HCT116 (cell line): ENCODE measurements around the gene ATP6V1A. TPM values are rescaled to one million over a fixed set of nuclear protein-coding genes. Genes with fewer than 3 reads are reported as not detected.

ENCODE experiments used
- ATAC-seq: fragments of 200-7000 bp; cut with Tn5 transposase; 2 replicates; pipeline ENCODE4 v1.9.1; 2020; ENCODE audit warnings: mild to moderate bottlenecking, moderate library complexity
- BruUV-seq: library from RNA; stranded (reverse); fragments of 400-500 nt; replicated peaks from 2 replicates; lab custom pipeline; 2021; lab: Mats Ljungman, UMichigan
- CTCF ChIA-PET: fragments of 300-600 bp; sonication (Branson Sonifier 250); formaldehyde crosslinking; loops from one replicate; lab custom pipeline; 2021; ENCODE audit warnings: antibody characterized with exemption; lab: Charles Lee
- POLR2A ChIA-PET: fragments of 300-600, 350-600 bp; sonication (Branson Sonifier 250); formaldehyde crosslinking; loops from one replicate; lab custom pipeline; 2021; ENCODE audit warnings: antibody characterized with exemption; lab: Charles Lee
- RAD21 ChIA-PET, 2 experiments: fragments of 300-600 bp; sonication (Branson Sonifier 250); formaldehyde crosslinking; loops; one replicate each; lab custom pipeline; 2023; ENCODE audit warnings: low total read pairs in 2 of 2; ENCODE audit not compliant: uncharacterized antibody in 2 of 2, unreplicated experiment in 2 of 2, low non-redundant PET in 1 of 2; lab: Charles Lee
- DNase-seq: peaks from one replicate; pipeline ENCODE4 v3.0.0-alpha.2; 2010; ENCODE audit warnings: low read depth, low spot score
- H2AFZ ChIP-seq: fragments of 200-600 bp; shearing (Covaris generic), sonication (generic); 2 replicates; pipeline ENCODE4 v1.6.1; 2017; ENCODE audit warnings: low read depth, mixed run types, mixed read lengths, antibody characterized with exemption, low read length; ENCODE audit not compliant: poor library complexity, severe bottlenecking
- H3K27ac ChIP-seq: 2 replicates; pipeline ENCODE4 v1.5.1; 2012; ENCODE audit warnings: low read depth, low read length
- H3K27me3 ChIP-seq: fragments of 200-600 bp; sonication (generic); 2 replicates; pipeline ENCODE4 v1.6.1; 2016; ENCODE audit warnings: mixed run types, low read length, mixed read lengths; ENCODE audit not compliant: insufficient read depth
- H3K36me3 ChIP-seq, 2 experiments: fragments of 200-500 bp in 1 of 2; fragments of 200-600 bp in 1 of 2; sonication (Bioruptor generic) in 1 of 2; sonication (generic) in 1 of 2; 2 replicates each; pipeline versions ENCODE4 v1.5.1 to v1.6.1; 2014 to 2016; ENCODE audit warnings: low read length in 2 of 2, inconsistent platforms in 1 of 2, mixed read lengths in 1 of 2, mixed run types in 1 of 2; ENCODE audit not compliant: insufficient read depth in 2 of 2, control insufficient read depth in 1 of 2
- H3K4me1 ChIP-seq, 2 experiments: fragments of 200-600 bp in 1 of 2; sonication (generic) in 1 of 2; 2 replicates each; pipeline versions ENCODE4 v1.5.1 to v1.6.1; 2012 to 2017; ENCODE audit warnings: low read length in 2 of 2, inconsistent platforms in 1 of 2, mild to moderate bottlenecking in 1 of 2, mixed read lengths in 1 of 2, mixed run types in 1 of 2, moderate library complexity in 1 of 2; ENCODE audit not compliant: insufficient read depth in 2 of 2, control insufficient read depth in 1 of 2
- H3K4me2 ChIP-seq: fragments of 200-600 bp; sonication (generic); 2 replicates; pipeline ENCODE4 v1.6.1; 2017; ENCODE audit warnings: mixed run types, low read length, mixed read lengths
- H3K4me3 ChIP-seq, 2 experiments: fragments of 200-600 bp in 1 of 2; sonication (generic) in 1 of 2; replicated peaks in 1 of 2; 2 replicates each; pipeline ENCODE4 v1.5.1; 2011 to 2016; ENCODE audit warnings: low read length in 2 of 2, control low read depth in 1 of 2, low read depth in 1 of 2, mild to moderate bottlenecking in 1 of 2, mixed read lengths in 1 of 2, mixed run types in 1 of 2
- H3K79me2 ChIP-seq: fragments of 200-600 bp; sonication (generic); 2 replicates; pipeline ENCODE4 v1.6.1; 2017; ENCODE audit warnings: mild to moderate bottlenecking, mixed run types, low read length, moderate library complexity, mixed read lengths; ENCODE audit not compliant: insufficient read depth
- H3K9ac ChIP-seq: fragments of 200-600 bp; sonication (generic); 2 replicates; pipeline ENCODE4 v1.6.1; 2016; ENCODE audit warnings: low read length, mixed read lengths
- H3K9me2 ChIP-seq: fragments of 200-600 bp; sonication (generic), shearing (Covaris generic); 2 replicates; pipeline ENCODE4 v1.6.1; 2017; ENCODE audit warnings: mixed run types, mild to moderate bottlenecking, moderate library complexity; ENCODE audit not compliant: insufficient read depth
- H3K9me3 ChIP-seq, 2 experiments: fragments of 200-500 bp in 1 of 2; fragments of 200-600 bp in 1 of 2; sonication (Bioruptor generic) in 1 of 2; sonication (generic) in 1 of 2; 2 replicates each; pipeline ENCODE4 v1.6.1; 2014 to 2017; ENCODE audit warnings: low read length in 2 of 2, mixed read lengths in 2 of 2, inconsistent platforms in 1 of 2, low read depth in 1 of 2, mild to moderate bottlenecking in 1 of 2, mixed run types in 1 of 2, moderate library complexity in 1 of 2; ENCODE audit not compliant: control insufficient read depth in 1 of 2, insufficient read depth in 1 of 2
- H4K20me1 ChIP-seq: fragments of 200-600 bp; sonication (generic), shearing (Covaris generic); 2 replicates; pipeline ENCODE4 v1.6.1; 2017; ENCODE audit warnings: mixed run types, mild to moderate bottlenecking, moderate library complexity; ENCODE audit not compliant: insufficient read depth
- EGR1 ChIP-seq: IDR thresholded peaks from 2 replicates; pipeline ENCODE4 v1.6.1; 2012; ENCODE audit warnings: low read depth
- EZH2 ChIP-seq: fragments of 200-600 bp; sonication (generic); IDR thresholded peaks from 2 replicates; pipeline ENCODE4 v1.6.1; 2017; ENCODE audit warnings: antibody characterized with exemption, mixed run types
- EZH2phosphoT487 ChIP-seq: fragments of 200-600 bp; IDR thresholded peaks from 2 replicates; pipeline ENCODE4 v1.6.1; 2018; ENCODE audit warnings: antibody characterized with exemption, borderline replicate concordance
- JUND ChIP-seq: IDR thresholded peaks from 2 replicates; pipeline ENCODE4 v1.6.1; 2012
- POLR2A ChIP-seq: IDR thresholded peaks from 2 replicates; pipeline ENCODE4 v1.7.0; 2011; ENCODE audit warnings: borderline replicate concordance; ENCODE audit not compliant: insufficient read depth, insufficient read length; ENCODE audit errors: extremely low read depth
- SIN3A ChIP-seq: IDR thresholded peaks from 2 replicates; pipeline ENCODE4 v1.6.1; 2012; ENCODE audit warnings: low read depth
- SRF ChIP-seq: IDR thresholded peaks from 2 replicates; pipeline ENCODE4 v1.6.1; 2012; ENCODE audit warnings: low read depth
- TCF7L2 ChIP-seq: IDR thresholded peaks from 2 replicates; pipeline ENCODE4 v1.7.0; 2011; ENCODE audit warnings: borderline replicate concordance, inconsistent platforms; ENCODE audit not compliant: insufficient read depth, insufficient read length; ENCODE audit errors: extremely low read depth
- YY1 ChIP-seq: IDR thresholded peaks from 2 replicates; pipeline ENCODE4 v1.6.1; 2011; ENCODE audit warnings: low read length, low read depth, moderate library complexity, mild to moderate bottlenecking; ENCODE audit not compliant: insufficient replicate concordance; ENCODE audit errors: extremely low read depth
- ZBTB33 ChIP-seq: IDR thresholded peaks from 2 replicates; pipeline ENCODE4 v1.6.1; 2011; ENCODE audit warnings: mild to moderate bottlenecking, low read length, moderate library complexity; ENCODE audit not compliant: insufficient replicate concordance; ENCODE audit errors: extremely low read depth
- ZFX ChIP-seq: fragments of 450-650 bp; IDR thresholded peaks from 2 replicates; pipeline ENCODE4 v1.6.1; 2017
- intact Hi-C: fragments of 100-400 bp; cut with micrococcal nuclease; formaldehyde crosslinking; loops from 2 replicates; pipeline ENCODE4 v1.10.0; 2022
- total RNA-seq: library from RNA; stranded (reverse); gene quantifications from one replicate; pipeline ENCODE4 v1.2.1, GENCODE V29; 2021; ENCODE audit not compliant: unreplicated experiment

ATP6V1A gene
- total RNA-seq, 1 experiment from 2014 or later = 54.7 TPM

GRCh38 chr3:113802795-113803455 is 56.1 kb downstream of the ATP6V1A start:
- no peak overlapping the region for H2AFZ ChIP-seq
- no peak overlapping the region for H3K4me3 ChIP-seq
- no peak overlapping the region for H3K4me2 ChIP-seq
- no peaks in the 10 kb centered on the region for H3K27me3 ChIP-seq
- BruUV-seq = no TSS peak
- no peaks in the 10 kb centered on the region for H3K79me2 ChIP-seq
- no peak for DNase-seq
- no peaks in the 10 kb centered on the region for H3K9me2 ChIP-seq
- no peaks in the 10 kb centered on the region for H4K20me1 ChIP-seq
- no peak for ATAC-seq
- no peak overlapping the region for H3K9ac ChIP-seq
- TF ChIP-seq SIN3A (no peak), JUND (no peak), EGR1 (no peak), ZBTB33 (no peak), POLR2A (no peak), ZFX (no peak), YY1 (no peak), EZH2phosphoT487 (no peak), TCF7L2 (no peak), EZH2 (no peak), SRF (no peak)
- H3K27ac ChIP-seq = no peak overlapping the region
- RAD21 ChIA-PET = no interaction called here
- H3K4me1 ChIP-seq = no peaks in the 10 kb centered on the region
- H3K9me3 ChIP-seq = no peaks in the 10 kb centered on the region
- H3K36me3 ChIP-seq = peaks cover 0 to 17% of the 10 kb centered on the region in 2 experiments; a peak in 1 of 4 replicates
- CTCF ChIA-PET = interaction anchor here (1.1 kb wide), 1 partner anchor 36 kb away, joined by 3 read pairs; the partner anchor contains the start of gene GRAMD1C
- POLR2A ChIA-PET = no interaction called here
- intact Hi-C loops = no loop called here
